NB4 (cell line): ENCODE measurements around the gene P2RX5.

Source experiments
- CTCF ChIP-seq: IDR thresholded peaks from one replicate; pipeline ENCODE4 v1.5.1; 2012; ENCODE audit warnings: low read depth, low read length
- POLR2A ChIP-seq: IDR thresholded peaks from 2 replicates; pipeline ENCODE4 v1.6.1; 2011; ENCODE audit warnings: mild to moderate bottlenecking; ENCODE audit not compliant: insufficient read length; ENCODE audit errors: extremely low read depth

DNA sequence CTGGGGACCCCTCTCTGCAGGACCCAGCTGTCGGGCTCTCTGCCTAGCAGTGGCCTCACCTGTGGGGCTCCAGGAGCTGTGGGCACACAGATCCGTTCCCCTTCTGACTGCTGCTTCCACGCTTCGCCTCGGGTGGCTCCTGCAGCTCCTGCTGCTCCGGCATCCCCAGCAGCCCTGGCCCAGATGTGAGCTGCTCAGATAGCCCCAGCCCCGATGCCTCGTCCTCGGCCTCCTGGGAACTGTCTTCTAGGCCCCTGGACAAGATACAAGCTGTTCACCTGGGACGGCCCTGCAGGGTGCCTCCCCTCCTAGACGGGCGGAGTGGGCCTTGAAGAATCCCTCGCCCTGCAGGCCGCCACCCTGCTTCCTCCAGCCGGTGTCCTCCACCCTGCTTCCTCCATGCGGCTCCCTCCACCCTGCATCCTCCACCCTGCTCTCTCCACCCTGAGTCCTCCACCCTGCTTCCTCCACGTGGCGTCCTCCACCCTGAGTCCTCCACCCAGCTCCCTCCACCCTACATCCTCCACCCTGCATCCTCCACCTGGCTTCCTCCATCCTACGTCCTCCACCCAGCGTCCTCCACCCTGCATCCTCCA, 16.3 kb downstream of the P2RX5 start:
- TF ChIP-seq CTCF (no peak), POLR2A (no peak)
